NB4 (cell line): ENCODE measurements around the gene LIX1.

ENCODE experiments used
- MYC ChIP-seq: IDR thresholded peaks from 2 replicates; pipeline ENCODE4 v1.6.1; 2011; ENCODE audit warnings: low read depth, low read length
- POLR2A ChIP-seq: IDR thresholded peaks from 2 replicates; pipeline ENCODE4 v1.6.1; 2011; ENCODE audit warnings: mild to moderate bottlenecking; ENCODE audit not compliant: insufficient read length; ENCODE audit errors: extremely low read depth
- TF ChIP-seq, protein P1 (sequence below): IDR thresholded peaks from one replicate; pipeline ENCODE4 v1.5.1; 2012; ENCODE audit warnings: low read depth, low read length
- TF ChIP-seq, protein P2 (sequence below): IDR thresholded peaks from 2 replicates; pipeline ENCODE4 v1.6.1; 2011; ENCODE audit warnings: low read depth, low read length

DNA sequence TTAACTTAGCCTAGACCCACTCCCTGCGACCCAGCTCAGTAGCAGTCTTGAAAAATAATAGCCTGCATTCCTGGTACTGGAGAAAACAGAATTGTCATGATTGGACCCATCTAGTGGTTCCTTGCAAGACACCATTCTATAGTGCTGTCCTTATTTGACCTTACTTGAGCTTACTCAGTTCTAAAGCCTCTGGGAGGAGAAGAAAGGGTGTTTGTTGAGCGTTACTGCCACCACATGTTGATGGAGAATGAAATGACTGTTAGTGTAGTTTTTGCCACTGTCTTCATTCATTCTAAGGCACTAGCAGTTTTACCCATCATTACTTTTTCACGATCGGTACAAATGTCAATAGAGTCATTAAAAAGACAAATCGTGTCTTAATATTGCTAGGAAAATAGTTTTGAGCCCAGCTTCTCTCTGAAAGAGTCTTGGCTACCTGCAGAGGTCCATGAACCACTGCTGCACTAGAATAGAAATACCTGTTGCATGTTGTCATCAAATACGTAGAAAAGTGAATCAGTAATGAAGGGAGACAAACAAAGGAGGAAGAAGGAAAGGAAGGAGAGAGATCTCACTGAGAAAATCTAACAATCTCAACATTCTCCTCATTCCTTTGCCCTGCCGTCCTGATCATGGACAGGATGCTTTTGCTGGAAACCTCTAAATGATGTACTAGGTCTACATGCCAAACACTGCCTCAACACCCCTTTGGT is 96.0 kb downstream of the LIX1 start:
- no peak for TF ChIP-seq POLR2A
- TF ChIP-seq, protein P1, sequence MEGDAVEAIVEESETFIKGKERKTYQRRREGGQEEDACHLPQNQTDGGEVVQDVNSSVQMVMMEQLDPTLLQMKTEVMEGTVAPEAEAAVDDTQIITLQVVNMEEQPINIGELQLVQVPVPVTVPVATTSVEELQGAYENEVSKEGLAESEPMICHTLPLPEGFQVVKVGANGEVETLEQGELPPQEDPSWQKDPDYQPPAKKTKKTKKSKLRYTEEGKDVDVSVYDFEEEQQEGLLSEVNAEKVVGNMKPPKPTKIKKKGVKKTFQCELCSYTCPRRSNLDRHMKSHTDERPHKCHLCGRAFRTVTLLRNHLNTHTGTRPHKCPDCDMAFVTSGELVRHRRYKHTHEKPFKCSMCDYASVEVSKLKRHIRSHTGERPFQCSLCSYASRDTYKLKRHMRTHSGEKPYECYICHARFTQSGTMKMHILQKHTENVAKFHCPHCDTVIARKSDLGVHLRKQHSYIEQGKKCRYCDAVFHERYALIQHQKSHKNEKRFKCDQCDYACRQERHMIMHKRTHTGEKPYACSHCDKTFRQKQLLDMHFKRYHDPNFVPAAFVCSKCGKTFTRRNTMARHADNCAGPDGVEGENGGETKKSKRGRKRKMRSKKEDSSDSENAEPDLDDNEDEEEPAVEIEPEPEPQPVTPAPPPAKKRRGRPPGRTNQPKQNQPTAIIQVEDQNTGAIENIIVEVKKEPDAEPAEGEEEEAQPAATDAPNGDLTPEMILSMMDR: no peak
- TF ChIP-seq, protein P2, sequence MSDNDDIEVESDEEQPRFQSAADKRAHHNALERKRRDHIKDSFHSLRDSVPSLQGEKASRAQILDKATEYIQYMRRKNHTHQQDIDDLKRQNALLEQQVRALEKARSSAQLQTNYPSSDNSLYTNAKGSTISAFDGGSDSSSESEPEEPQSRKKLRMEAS: no peak
- no peak for TF ChIP-seq MYC
